ENCODE measurements around the gene PTPRG.

DNA sequence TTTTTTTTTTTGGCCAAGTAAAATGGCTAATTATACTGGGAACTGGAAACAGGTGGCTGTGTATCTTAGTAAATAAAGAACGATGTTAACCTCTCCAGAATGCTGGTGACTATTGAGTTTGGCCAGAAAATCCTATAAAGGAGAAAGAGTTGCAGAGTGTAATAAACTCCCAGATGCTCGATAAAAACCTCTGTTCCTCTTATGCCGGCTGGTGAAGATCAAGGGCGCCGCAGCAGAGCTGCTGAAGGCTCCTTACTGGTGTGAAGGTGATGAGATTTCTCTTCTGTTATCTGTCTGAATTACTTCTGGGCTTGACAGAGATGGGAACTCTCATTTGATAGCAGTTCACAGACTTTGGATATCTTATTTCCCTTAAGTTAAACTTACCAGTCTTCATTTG, 104.6 kb downstream of the PTPRG start:
- TF ChIP-seq, protein P1, sequence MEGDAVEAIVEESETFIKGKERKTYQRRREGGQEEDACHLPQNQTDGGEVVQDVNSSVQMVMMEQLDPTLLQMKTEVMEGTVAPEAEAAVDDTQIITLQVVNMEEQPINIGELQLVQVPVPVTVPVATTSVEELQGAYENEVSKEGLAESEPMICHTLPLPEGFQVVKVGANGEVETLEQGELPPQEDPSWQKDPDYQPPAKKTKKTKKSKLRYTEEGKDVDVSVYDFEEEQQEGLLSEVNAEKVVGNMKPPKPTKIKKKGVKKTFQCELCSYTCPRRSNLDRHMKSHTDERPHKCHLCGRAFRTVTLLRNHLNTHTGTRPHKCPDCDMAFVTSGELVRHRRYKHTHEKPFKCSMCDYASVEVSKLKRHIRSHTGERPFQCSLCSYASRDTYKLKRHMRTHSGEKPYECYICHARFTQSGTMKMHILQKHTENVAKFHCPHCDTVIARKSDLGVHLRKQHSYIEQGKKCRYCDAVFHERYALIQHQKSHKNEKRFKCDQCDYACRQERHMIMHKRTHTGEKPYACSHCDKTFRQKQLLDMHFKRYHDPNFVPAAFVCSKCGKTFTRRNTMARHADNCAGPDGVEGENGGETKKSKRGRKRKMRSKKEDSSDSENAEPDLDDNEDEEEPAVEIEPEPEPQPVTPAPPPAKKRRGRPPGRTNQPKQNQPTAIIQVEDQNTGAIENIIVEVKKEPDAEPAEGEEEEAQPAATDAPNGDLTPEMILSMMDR (IDR thresholded peaks at IDR 0.05), result no peak
- TF ChIP-seq POLR2A (IDR thresholded peaks at IDR 0.05), result no peak
